Esophagus muscularis mucosa (tissue), 4 donors: ENCODE data around the gene SMLR1.

Experiments used
- EP300 ChIP-seq: sonication (generic); formaldehyde crosslinking; IDR thresholded peaks from one replicate; pipeline ENCODE4 v1.6.1; 2017; ENCODE audit warnings: antibody characterized with exemption
- POLR2A ChIP-seq: fragments of 450-650 bp; IDR thresholded peaks from one replicate; pipeline ENCODE4 v1.6.1; 2017; ENCODE audit warnings: antibody characterized with exemption, moderate library complexity, mild to moderate bottlenecking, low read depth
- POLR2AphosphoS5 ChIP-seq, 2 donors: sonication (generic); formaldehyde crosslinking; IDR thresholded peaks; one replicate each; pipeline ENCODE4 v1.6.1; 2017; ENCODE audit warnings: antibody characterized with exemption in 2 of 2
- TF ChIP-seq, protein P1 (sequence below), 3 experiments: fragments of 200-600 bp in 2 of 3; fragments of 450-650 bp in 1 of 3; sonication (generic) in 2 of 3; IDR thresholded peaks; one replicate each; pipeline ENCODE4 v1.5.1; 2017 to 2019; ENCODE audit warnings: antibody characterized with exemption in 3 of 3, mild to moderate bottlenecking in 2 of 3, moderate library complexity in 1 of 3

DNA sequence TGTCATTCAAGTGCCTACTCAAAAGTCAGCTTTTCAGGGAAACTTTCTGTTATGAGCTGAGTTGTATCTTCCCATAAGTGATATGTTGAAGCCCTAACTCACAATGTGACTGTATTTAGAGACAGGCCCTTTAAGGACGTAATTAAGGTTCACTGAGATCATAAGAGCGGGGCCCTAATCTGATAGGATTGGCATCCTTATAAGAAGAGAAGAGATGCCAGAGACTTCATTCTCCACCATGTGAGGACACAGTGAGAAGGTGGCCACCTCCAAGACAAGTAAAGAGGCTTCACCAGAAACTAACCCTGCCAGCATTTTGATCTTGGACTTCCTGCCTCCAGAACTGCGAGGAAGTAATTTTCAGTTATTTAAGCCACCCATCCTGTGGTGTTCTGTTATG lies 12.7 kb upstream of the SMLR1 start:
- TF ChIP-seq, protein P1, sequence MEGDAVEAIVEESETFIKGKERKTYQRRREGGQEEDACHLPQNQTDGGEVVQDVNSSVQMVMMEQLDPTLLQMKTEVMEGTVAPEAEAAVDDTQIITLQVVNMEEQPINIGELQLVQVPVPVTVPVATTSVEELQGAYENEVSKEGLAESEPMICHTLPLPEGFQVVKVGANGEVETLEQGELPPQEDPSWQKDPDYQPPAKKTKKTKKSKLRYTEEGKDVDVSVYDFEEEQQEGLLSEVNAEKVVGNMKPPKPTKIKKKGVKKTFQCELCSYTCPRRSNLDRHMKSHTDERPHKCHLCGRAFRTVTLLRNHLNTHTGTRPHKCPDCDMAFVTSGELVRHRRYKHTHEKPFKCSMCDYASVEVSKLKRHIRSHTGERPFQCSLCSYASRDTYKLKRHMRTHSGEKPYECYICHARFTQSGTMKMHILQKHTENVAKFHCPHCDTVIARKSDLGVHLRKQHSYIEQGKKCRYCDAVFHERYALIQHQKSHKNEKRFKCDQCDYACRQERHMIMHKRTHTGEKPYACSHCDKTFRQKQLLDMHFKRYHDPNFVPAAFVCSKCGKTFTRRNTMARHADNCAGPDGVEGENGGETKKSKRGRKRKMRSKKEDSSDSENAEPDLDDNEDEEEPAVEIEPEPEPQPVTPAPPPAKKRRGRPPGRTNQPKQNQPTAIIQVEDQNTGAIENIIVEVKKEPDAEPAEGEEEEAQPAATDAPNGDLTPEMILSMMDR (IDR thresholded peaks at IDR 0.05) = no peak
- TF ChIP-seq POLR2AphosphoS5 (IDR thresholded peaks at IDR 0.05) (no peak), POLR2A (no peak), EP300 (no peak)
